GM12878 (cell line): ENCODE measurements around the gene PMF1. TPM values are rescaled to one million over a fixed set of nuclear protein-coding genes. Genes with fewer than 3 reads are reported as not detected.

Source experiments
- CEBPB ChIP-seq, 2 experiments: fragments of 150-350 bp in 1 of 2; IDR thresholded peaks; 2 replicates each; pipeline ENCODE4 v1.6.1; 2012 to 2014; ENCODE audit warnings: low read depth in 2 of 2, low read length in 2 of 2, borderline replicate concordance in 1 of 2, inconsistent platforms in 1 of 2
- EGR1 ChIP-seq, 2 experiments: IDR thresholded peaks; 1 replicate in 1 of 2; 2 replicates in 1 of 2; pipeline ENCODE4 v1.6.1; 2011 to 2012; ENCODE audit warnings: low read depth in 2 of 2, low read length in 2 of 2, borderline replicate concordance in 1 of 2, mild to moderate bottlenecking in 1 of 2, moderate library complexity in 1 of 2
- ESRRA ChIP-seq: IDR thresholded peaks from 2 replicates; pipeline ENCODE4 v1.6.1; 2012; ENCODE audit warnings: mild to moderate bottlenecking, low read length, improper control_type of control experiment
- ETV6 ChIP-seq, 2 experiments: fragments of 450-650 bp in 1 of 2; IDR thresholded peaks in 1 of 2; conservative IDR thresholded peaks in 1 of 2; 2 replicates each; pipeline ENCODE4 v1.6.1; 2014; ENCODE audit warnings: antibody characterized with exemption in 1 of 2, borderline replicate concordance in 1 of 2, low read depth in 1 of 2, mild to moderate bottlenecking in 1 of 2, moderate library complexity in 1 of 2
- HDAC6 ChIP-seq: fragments of 200-600 bp; sonication (generic); IDR thresholded peaks from one replicate; pipeline ENCODE4 v1.8.0; 2017; ENCODE audit warnings: antibody characterized with exemption; ENCODE audit not compliant: unreplicated experiment
- JUND ChIP-seq: IDR thresholded peaks from 2 replicates; pipeline ENCODE4 v1.6.1; 2012; ENCODE audit warnings: low read depth, mild to moderate bottlenecking, low read length, improper control_type of control experiment, moderate library complexity
- LARP7 ChIP-seq: fragments of 450-650 bp; IDR thresholded peaks from 2 replicates; pipeline ENCODE4 v1.6.1; 2017; ENCODE audit warnings: mild to moderate bottlenecking
- NR2C2 ChIP-seq: IDR thresholded peaks from 2 replicates; pipeline ENCODE4 v1.6.1; 2011; ENCODE audit warnings: borderline replicate concordance, low read depth; ENCODE audit not compliant: control insufficient read depth, insufficient read length
- POLR2A ChIP-seq: IDR thresholded peaks from 2 replicates; pipeline ENCODE4 v1.6.1; 2011; ENCODE audit warnings: low read depth, mild to moderate bottlenecking, low read length
- POU2F2 ChIP-seq: IDR thresholded peaks from 3 replicates; pipeline ENCODE4 v1.6.1; 2011; ENCODE audit warnings: low read depth, mild to moderate bottlenecking, low read length, borderline replicate concordance
- SP1 ChIP-seq: IDR thresholded peaks from one replicate; pipeline ENCODE4 v1.6.1; 2011; ENCODE audit warnings: low read depth, low read length
- TAF1 ChIP-seq: IDR thresholded peaks from 2 replicates; pipeline ENCODE4 v1.6.1; 2011; ENCODE audit warnings: mild to moderate bottlenecking, low read depth, low read length, borderline replicate concordance
- ZZZ3 ChIP-seq: IDR thresholded peaks from 2 replicates; pipeline ENCODE4 v1.6.1; 2011; ENCODE audit warnings: low read depth; ENCODE audit not compliant: control insufficient read depth, insufficient read length
- polyA plus RNA-seq, 11 experiments: library from polyadenylated mRNA; depleted of rRNA in 4 of 11; unstranded in 6 of 11; stranded (reverse) in 5 of 11; fragments of >200 nt; fragmentation: Nextera tagmentation in 4 of 11; fragmentation: Illumina TruSeq in 1 of 11; extraction: Ambion mirVana in 4 of 11; extraction: Trizol in 1 of 11; gene quantifications; 1 replicate in 1 of 11; 2 replicates in 10 of 11; pipeline versions ENCODE4 v1.2.1 to v1.2.3, GENCODE V29; 2011 to 2016; ENCODE audit warnings: inconsistent platforms in 2 of 11, missing spikeins in 2 of 11, low read depth in 1 of 11
- total RNA-seq, 4 experiments: library from RNA; depleted of rRNA in 3 of 4; stranded (reverse); fragments of >200 nt in 3 of 4; fragmentation: Illumina TruSeq in 1 of 4; extraction: Trizol in 1 of 4; gene quantifications; 2 replicates each; pipeline versions ENCODE4 v1.2.1 to v1.2.3, GENCODE V29; 2013 to 2021
- TF ChIP-seq, protein P1 (sequence below): IDR thresholded peaks from 2 replicates; pipeline ENCODE4 v1.6.1; 2011; ENCODE audit warnings: low read depth, low read length, improper control_type of control experiment, borderline replicate concordance
- TF ChIP-seq, protein P2 (sequence below): IDR thresholded peaks from 2 replicates; pipeline ENCODE4 v1.6.1; 2011; ENCODE audit warnings: low read depth, mild to moderate bottlenecking, low read length, moderate library complexity, borderline replicate concordance; ENCODE audit errors: extremely low read depth
- TF ChIP-seq, protein P3 (sequence below): IDR thresholded peaks from 2 replicates; pipeline ENCODE4 v1.6.1; 2011; ENCODE audit warnings: borderline replicate concordance, low read depth, mild to moderate bottlenecking, moderate library complexity, mixed read lengths, low read length; ENCODE audit not compliant: insufficient read depth; ENCODE audit errors: extremely low read length
- TF ChIP-seq, protein P4 (sequence below): IDR thresholded peaks from 2 replicates; pipeline ENCODE4 v1.6.1; 2012; ENCODE audit warnings: improper control_type of control experiment, low read depth, low read length; ENCODE audit not compliant: insufficient replicate concordance
- TF ChIP-seq, protein P5 (sequence below): fragments of 150-350 bp; IDR thresholded peaks from 2 replicates; pipeline ENCODE4 v1.6.1; 2016; ENCODE audit warnings: low read depth, low read length

The PMF1 gene
- total and polyA plus RNA-seq, 10 of the 15 experiments (the other 5 are each of a cell fraction or from before 2014, with no cell fraction given): 6.7 to 105 (median 67.3) TPM

DNA sequence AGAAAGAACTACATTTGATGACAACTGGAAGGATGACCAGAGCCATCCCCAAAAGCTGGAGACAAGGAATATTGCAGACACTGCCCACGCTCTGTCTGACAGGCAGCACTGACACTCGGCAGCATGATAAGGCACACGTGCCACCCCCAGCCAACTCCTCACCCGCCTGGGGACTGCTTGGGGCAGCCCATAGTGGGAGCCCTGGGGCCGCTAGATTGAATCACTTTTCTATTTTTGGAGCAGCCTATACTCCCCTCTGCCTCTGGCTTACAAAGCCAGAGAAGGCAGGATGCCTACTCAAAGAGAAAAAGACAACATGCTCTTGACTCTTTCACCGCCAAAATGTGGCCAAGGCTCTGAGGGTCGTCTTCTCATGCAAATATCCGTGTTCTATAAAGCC lies 68.5 kb downstream of the PMF1 start (continued):
- TF ChIP-seq POU2F2: peak; percentile 37; the same call in 1 of the 3 replicates
- TF ChIP-seq, protein P1, sequence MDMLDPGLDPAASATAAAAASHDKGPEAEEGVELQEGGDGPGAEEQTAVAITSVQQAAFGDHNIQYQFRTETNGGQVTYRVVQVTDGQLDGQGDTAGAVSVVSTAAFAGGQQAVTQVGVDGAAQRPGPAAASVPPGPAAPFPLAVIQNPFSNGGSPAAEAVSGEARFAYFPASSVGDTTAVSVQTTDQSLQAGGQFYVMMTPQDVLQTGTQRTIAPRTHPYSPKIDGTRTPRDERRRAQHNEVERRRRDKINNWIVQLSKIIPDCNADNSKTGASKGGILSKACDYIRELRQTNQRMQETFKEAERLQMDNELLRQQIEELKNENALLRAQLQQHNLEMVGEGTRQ: no peak; the same call in 1 of the 2 replicates
- TF ChIP-seq LARP7: 0 out of 2 replicates have a peak, but pooled peaks have one; percentile 17
- TF ChIP-seq, protein P2, sequence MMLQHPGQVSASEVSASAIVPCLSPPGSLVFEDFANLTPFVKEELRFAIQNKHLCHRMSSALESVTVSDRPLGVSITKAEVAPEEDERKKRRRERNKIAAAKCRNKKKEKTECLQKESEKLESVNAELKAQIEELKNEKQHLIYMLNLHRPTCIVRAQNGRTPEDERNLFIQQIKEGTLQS: no peak
- no peak for TF ChIP-seq CEBPB (IDR thresholded peaks at IDR 0.05; ENCODE audit: borderline replicate concordance in 1 of 2, low read depth in 2 of 2, low read length in 2 of 2)
- peak; percentile 78; the same call in 1 of the 2 replicates for TF ChIP-seq JUND
- 0 out of 2 replicates have a peak, but pooled peaks have one; percentile 31 for TF ChIP-seq TAF1
- TF ChIP-seq, protein P3, sequence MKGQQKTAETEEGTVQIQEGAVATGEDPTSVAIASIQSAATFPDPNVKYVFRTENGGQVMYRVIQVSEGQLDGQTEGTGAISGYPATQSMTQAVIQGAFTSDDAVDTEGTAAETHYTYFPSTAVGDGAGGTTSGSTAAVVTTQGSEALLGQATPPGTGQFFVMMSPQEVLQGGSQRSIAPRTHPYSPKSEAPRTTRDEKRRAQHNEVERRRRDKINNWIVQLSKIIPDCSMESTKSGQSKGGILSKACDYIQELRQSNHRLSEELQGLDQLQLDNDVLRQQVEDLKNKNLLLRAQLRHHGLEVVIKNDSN: peak; percentile 60
- TF ChIP-seq, protein P4, sequence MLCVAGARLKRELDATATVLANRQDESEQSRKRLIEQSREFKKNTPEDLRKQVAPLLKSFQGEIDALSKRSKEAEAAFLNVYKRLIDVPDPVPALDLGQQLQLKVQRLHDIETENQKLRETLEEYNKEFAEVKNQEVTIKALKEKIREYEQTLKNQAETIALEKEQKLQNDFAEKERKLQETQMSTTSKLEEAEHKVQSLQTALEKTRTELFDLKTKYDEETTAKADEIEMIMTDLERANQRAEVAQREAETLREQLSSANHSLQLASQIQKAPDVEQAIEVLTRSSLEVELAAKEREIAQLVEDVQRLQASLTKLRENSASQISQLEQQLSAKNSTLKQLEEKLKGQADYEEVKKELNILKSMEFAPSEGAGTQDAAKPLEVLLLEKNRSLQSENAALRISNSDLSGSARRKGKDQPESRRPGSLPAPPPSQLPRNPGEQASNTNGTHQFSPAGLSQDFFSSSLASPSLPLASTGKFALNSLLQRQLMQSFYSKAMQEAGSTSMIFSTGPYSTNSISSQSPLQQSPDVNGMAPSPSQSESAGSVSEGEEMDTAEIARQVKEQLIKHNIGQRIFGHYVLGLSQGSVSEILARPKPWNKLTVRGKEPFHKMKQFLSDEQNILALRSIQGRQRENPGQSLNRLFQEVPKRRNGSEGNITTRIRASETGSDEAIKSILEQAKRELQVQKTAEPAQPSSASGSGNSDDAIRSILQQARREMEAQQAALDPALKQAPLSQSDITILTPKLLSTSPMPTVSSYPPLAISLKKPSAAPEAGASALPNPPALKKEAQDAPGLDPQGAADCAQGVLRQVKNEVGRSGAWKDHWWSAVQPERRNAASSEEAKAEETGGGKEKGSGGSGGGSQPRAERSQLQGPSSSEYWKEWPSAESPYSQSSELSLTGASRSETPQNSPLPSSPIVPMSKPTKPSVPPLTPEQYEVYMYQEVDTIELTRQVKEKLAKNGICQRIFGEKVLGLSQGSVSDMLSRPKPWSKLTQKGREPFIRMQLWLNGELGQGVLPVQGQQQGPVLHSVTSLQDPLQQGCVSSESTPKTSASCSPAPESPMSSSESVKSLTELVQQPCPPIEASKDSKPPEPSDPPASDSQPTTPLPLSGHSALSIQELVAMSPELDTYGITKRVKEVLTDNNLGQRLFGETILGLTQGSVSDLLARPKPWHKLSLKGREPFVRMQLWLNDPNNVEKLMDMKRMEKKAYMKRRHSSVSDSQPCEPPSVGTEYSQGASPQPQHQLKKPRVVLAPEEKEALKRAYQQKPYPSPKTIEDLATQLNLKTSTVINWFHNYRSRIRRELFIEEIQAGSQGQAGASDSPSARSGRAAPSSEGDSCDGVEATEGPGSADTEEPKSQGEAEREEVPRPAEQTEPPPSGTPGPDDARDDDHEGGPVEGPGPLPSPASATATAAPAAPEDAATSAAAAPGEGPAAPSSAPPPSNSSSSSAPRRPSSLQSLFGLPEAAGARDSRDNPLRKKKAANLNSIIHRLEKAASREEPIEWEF: no peak
- TF ChIP-seq EGR1 (IDR thresholded peaks at IDR 0.05; ENCODE audit: borderline replicate concordance in 1 of 2, low read depth in 2 of 2, low read length in 2 of 2): 0 out of 3 replicates have a peak, but pooled peaks of 1 of the 2 experiments have one; percentile 23
- TF ChIP-seq ZZZ3: no peak
- TF ChIP-seq SP1: no peak
- TF ChIP-seq POLR2A: peak; percentile 51
- no peak for TF ChIP-seq HDAC6
- no peak for TF ChIP-seq NR2C2
- no peak for TF ChIP-seq ESRRA
- no peak for TF ChIP-seq ETV6 (conservative IDR thresholded peaks at IDR 0.05 in 1 of 2, IDR thresholded peaks at IDR 0.05 in 1 of 2; ENCODE audit: borderline replicate concordance in 1 of 2, low read depth in 1 of 2)
- TF ChIP-seq, protein P5, sequence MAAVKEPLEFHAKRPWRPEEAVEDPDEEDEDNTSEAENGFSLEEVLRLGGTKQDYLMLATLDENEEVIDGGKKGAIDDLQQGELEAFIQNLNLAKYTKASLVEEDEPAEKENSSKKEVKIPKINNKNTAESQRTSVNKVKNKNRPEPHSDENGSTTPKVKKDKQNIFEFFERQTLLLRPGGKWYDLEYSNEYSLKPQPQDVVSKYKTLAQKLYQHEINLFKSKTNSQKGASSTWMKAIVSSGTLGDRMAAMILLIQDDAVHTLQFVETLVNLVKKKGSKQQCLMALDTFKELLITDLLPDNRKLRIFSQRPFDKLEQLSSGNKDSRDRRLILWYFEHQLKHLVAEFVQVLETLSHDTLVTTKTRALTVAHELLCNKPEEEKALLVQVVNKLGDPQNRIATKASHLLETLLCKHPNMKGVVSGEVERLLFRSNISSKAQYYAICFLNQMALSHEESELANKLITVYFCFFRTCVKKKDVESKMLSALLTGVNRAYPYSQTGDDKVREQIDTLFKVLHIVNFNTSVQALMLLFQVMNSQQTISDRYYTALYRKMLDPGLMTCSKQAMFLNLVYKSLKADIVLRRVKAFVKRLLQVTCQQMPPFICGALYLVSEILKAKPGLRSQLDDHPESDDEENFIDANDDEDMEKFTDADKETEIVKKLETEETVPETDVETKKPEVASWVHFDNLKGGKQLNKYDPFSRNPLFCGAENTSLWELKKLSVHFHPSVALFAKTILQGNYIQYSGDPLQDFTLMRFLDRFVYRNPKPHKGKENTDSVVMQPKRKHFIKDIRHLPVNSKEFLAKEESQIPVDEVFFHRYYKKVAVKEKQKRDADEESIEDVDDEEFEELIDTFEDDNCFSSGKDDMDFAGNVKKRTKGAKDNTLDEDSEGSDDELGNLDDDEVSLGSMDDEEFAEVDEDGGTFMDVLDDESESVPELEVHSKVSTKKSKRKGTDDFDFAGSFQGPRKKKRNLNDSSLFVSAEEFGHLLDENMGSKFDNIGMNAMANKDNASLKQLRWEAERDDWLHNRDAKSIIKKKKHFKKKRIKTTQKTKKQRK: no peak
